ENCODE measurements around the gene KPTN.

KPTN gene

DNA sequence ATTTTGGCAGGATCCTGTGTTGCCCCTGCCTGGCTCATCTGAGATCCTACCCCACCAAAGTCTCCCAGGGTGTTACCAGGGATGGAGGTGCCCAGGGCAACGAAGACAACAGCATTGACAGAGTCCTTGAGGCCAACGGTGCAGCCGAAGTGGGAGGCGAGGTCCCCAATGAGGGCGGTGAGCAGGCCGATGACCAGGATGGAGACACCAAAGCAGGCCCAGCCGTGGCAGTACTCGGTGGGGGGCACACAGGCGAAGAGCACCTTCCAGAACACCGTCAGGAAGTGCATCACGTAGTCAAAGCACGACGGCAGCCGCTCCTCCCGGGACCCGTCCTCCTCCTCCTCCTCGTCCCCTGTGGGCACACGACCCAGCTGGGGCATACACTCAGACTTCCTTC is 51.9 kb downstream of the KPTN start:
- DNase-seq: no peak

- DNase-seq: no peak
Observed at GRCh38 chr19:47430041-47430802, 53.8 kb downstream of the KPTN start.

DNA sequence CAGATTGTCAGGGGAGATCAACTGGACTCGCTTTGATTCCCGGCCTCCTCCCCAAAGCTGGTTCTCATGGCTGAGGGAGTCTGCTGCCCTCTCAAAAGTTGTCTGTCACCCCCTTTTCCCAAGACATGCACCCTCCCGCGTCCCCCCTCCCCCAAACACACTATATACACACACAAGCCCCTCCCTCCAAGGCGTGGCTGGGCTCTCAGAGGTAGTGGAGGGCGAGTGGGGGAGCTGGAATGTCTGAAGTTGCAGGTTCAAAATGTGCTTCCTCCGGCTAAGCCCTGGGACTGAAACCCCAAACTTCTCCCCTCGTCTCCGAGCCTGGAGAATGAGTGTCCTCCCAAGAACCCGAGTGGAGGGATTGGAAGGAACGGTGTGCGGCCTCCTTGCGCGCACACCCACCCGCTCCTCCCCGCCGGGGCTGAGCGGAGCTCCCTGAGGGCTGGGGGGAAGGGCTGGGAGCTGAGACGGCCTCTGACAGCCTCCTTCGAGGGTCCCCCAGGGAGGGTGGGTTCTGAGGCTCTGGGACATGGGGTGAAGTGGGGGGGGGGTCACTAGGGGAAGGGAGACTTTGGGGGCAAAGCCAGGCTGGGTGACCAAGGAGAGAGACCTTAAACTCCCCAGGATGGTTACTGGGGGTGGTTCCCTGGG is 54.8 kb downstream of the KPTN start:
- no peak for DNase-seq

- peak; percentile 96 for DNase-seq
Observed at GRCh38 chr19:47428177-47428894, 55.7 kb downstream of the KPTN start.

- DNase-seq: peak; percentile 41
Observed at GRCh38 chr19:47427241-47428176, 56.5 kb downstream of the KPTN start.
